Calu3 (cell line): ENCODE data around the gene TSC2. TPM values are rescaled to one million over a fixed set of nuclear protein-coding genes. Genes with fewer than 3 reads are reported as not detected.
"Not testable (repeated sequence)": the region's sequence is repeated elsewhere in the genome, so short reads cannot be mapped to it uniquely, and the experiment has no call there.

ENCODE experiments used
- BruUV-seq: library from RNA; stranded (reverse); fragments of 400-500 nt; replicated peaks from 2 replicates; lab custom pipeline; 2021; lab: Mats Ljungman, UMichigan
- CTCF ChIA-PET: fragments of 300-600 bp; sonication (Branson Sonifier 250); formaldehyde crosslinking; loops from one replicate; lab custom pipeline; 2022; ENCODE audit warnings: antibody characterized with exemption; lab: Charles Lee
- DNase-seq: peaks from one replicate; pipeline ENCODE4 v3.0.0; 2022
- H3K27ac Mint-ChIP-seq: one replicate; pipeline ENCODE4 v1.8.0; 2022; ENCODE audit warnings: mixed read lengths; ENCODE audit not compliant: unreplicated experiment
- H3K27me3 Mint-ChIP-seq: one replicate; pipeline ENCODE4 v1.8.0; 2022; ENCODE audit warnings: mixed read lengths; ENCODE audit not compliant: unreplicated experiment
- H3K36me3 Mint-ChIP-seq: one replicate; pipeline ENCODE4 v1.8.0; 2022; ENCODE audit warnings: mild to moderate bottlenecking, moderate library complexity, mixed read lengths; ENCODE audit not compliant: insufficient read depth, unreplicated experiment
- H3K4me1 Mint-ChIP-seq: one replicate; pipeline ENCODE4 v1.8.0; 2022; ENCODE audit warnings: mild to moderate bottlenecking, low read depth, mixed read lengths; ENCODE audit not compliant: unreplicated experiment
- H3K4me3 Mint-ChIP-seq: one replicate; pipeline ENCODE4 v1.8.0; 2022; ENCODE audit warnings: mild to moderate bottlenecking, low read depth, moderate library complexity, mixed read lengths; ENCODE audit not compliant: unreplicated experiment
- H3K9me3 Mint-ChIP-seq: one replicate; pipeline ENCODE4 v1.8.0; 2022; ENCODE audit warnings: low read depth, mixed read lengths; ENCODE audit not compliant: unreplicated experiment
- intact Hi-C: fragments of 100-400 bp; cut with micrococcal nuclease; formaldehyde crosslinking; loops from one replicate; pipeline ENCODE4 v1.10.0; 2022; ENCODE audit not compliant: unreplicated experiment
- total RNA-seq: library from RNA; stranded (reverse); gene quantifications from 2 replicates; pipeline ENCODE4 v1.2.3, GENCODE V29; 2022
- TF ChIP-seq, protein P1 (sequence below): fragments of 200-600 bp; IDR thresholded peaks from one replicate; pipeline ENCODE4 v1.8.0; 2022; ENCODE audit warnings: antibody characterized with exemption; ENCODE audit not compliant: unreplicated experiment

TSC2 gene
- total RNA-seq, 1 experiment from 2014 or later = 170 TPM

- no TSS peak for BruUV-seq
- CTCF ChIA-PET = interaction anchor here (0.7 kb wide), 1 partner anchor 1660 kb away, joined by 4 read pairs; no protein-coding TSS in a partner anchor
- Mint-ChIP-seq H3K27me3 (no peaks in the 10 kb centered on the region), H3K9me3 (no peaks in the 10 kb centered on the region), H3K4me3 (no peak overlapping the region), H3K4me1 (peaks cover 9% of the 10 kb centered on the region), H3K36me3 (peaks cover 11% of the 10 kb centered on the region), H3K27ac (no peak overlapping the region)
- intact Hi-C loops = no loop called here
- TF ChIP-seq, protein P1, sequence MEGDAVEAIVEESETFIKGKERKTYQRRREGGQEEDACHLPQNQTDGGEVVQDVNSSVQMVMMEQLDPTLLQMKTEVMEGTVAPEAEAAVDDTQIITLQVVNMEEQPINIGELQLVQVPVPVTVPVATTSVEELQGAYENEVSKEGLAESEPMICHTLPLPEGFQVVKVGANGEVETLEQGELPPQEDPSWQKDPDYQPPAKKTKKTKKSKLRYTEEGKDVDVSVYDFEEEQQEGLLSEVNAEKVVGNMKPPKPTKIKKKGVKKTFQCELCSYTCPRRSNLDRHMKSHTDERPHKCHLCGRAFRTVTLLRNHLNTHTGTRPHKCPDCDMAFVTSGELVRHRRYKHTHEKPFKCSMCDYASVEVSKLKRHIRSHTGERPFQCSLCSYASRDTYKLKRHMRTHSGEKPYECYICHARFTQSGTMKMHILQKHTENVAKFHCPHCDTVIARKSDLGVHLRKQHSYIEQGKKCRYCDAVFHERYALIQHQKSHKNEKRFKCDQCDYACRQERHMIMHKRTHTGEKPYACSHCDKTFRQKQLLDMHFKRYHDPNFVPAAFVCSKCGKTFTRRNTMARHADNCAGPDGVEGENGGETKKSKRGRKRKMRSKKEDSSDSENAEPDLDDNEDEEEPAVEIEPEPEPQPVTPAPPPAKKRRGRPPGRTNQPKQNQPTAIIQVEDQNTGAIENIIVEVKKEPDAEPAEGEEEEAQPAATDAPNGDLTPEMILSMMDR = no peak
- DNase-seq = no peak
These were observed 16.7 kb upstream of the TSC2 start for GRCh38 chr16:2031081-2031577.

GRCh38 chr16:2032285-2033056 is 15.3 kb upstream of the TSC2 start:
- no peak overlapping the region for H3K27ac Mint-ChIP-seq
- intact Hi-C loops = no loop called here
- TF ChIP-seq, protein P1 = no peak
- H3K4me3 Mint-ChIP-seq = no peak overlapping the region
- BruUV-seq = no TSS peak
- H3K36me3 Mint-ChIP-seq = peaks cover 17% of the 10 kb centered on the region
- no peaks in the 10 kb centered on the region for H3K27me3 Mint-ChIP-seq
- no peak for DNase-seq
- no peaks in the 10 kb centered on the region for H3K9me3 Mint-ChIP-seq
- CTCF ChIA-PET = no interaction called here
- peaks cover 7% of the 10 kb centered on the region for H3K4me1 Mint-ChIP-seq

DNA sequence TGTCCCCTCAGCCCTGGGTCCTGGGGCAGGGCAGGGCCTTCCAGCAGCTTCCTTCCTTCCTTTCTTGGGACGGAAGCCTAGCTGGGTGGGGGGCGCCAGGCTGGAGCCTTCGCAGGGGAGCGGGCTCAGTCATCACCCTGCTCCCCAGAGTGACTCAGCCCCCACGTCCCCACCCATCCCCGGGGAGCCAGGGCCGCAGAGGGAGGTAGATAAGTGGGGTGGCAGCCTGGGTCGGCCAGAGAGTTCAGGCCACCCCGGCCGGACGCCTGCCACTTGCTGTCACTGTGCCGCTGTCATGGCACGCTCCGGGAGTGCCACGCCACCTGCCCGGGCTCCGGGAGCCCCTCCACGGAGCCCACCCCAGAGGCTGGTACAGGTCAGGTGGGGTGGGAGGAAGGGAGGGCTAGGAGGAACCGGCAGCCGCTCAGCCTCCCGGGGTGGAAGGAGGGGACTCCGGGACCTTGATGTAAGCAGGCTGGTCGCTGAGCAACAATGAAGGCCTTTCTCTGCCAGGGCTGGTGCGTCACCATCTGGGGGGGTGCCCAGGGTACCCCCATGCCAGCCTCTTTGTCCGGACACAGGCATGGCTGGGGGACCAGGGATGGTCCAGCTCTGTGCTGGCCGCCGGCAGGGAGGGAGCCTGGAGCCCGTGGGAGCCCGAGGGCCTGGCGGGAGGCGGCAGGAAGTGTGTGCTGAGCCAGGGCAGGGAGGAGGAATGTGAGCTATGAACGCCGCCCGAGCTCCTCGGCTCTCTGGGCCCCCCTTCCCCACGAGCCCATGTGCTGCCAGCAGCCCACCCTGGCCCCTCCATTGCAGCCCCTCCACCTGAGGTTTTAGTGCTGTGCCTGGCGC is 14.5 kb upstream of the TSC2 start:
- Mint-ChIP-seq H3K4me3 (no peak overlapping the region), H3K4me1 (no peaks in the 10 kb centered on the region), H3K36me3 (peaks cover 13% of the 10 kb centered on the region), H3K27me3 (no peaks in the 10 kb centered on the region), H3K9me3 (no peaks in the 10 kb centered on the region), H3K27ac (no peak overlapping the region)
- CTCF ChIA-PET = interaction anchor here (0.7 kb wide), 1 partner anchor 25 kb away, joined by 3 read pairs; no protein-coding TSS in a partner anchor
- DNase-seq = peak; percentile 45
- intact Hi-C loops = no loop called here
- TF ChIP-seq, protein P1 = no peak
- no TSS peak for BruUV-seq

DNA sequence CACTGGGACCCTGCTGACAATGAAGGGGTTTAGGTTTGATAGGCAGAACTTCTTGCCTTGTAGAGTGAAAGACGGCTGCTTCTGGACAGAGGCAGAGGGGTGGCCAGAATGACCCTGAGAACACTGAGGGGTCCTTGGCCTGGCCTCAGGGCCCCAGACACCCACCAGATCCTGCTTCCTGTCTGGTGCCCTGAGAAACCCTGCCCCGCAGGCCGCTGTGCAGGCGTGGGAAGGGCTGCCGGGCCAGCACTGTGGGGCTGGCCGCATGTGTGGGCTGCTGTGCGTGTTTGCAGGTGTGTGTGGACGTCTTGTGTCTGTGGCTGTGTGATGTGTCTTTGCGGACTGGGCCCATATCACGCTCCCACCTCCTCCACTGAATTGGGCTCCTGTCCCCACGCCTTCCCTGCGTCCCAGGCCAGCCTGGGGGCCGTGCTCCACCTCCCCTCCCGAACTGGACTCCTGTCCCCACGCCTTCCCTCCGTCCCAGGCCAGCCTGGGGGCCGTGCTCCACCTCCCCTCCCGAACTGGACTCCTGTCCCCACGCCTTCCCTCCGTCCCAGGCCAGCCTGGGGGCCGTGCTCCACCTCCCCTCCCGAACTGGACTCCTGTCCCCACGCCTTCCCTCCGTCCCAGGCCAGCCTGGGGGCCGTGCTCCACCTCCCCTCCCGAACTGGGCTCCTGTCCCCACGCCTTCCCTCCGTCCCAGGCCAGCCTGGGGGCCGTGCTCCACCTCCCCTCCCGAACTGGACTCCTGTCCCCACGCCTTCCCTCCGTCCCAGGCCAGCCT is 13.7 kb upstream of the TSC2 start:
- H3K27ac Mint-ChIP-seq, H3K9me3 Mint-ChIP-seq, H3K4me3 Mint-ChIP-seq, DNase-seq, BruUV-seq, H3K27me3 Mint-ChIP-seq, intact Hi-C loops, H3K4me1 Mint-ChIP-seq: not testable (repeated sequence)
- CTCF ChIA-PET = interaction anchor here (0.7 kb wide), 1 partner anchor 26 kb away, joined by 3 read pairs; no protein-coding TSS in a partner anchor
- H3K36me3 Mint-ChIP-seq = peaks cover 18% of the 10 kb centered on the region
